Osteocyte (in vitro differentiated cells): Measurements from ENCODE around the gene NRG3. TPM values are rescaled to one million over a fixed set of nuclear protein-coding genes. Genes with fewer than 3 reads are reported as not detected.

Source experiments
- DNase-seq: peaks from one replicate; pipeline ENCODE4 v3.0.0; 2021; ENCODE audit warnings: mixed read lengths; ENCODE audit not compliant: unreplicated experiment; ENCODE audit errors: extremely low spot score
- H3K27ac Mint-ChIP-seq: one replicate; pipeline ENCODE4 v1.8.0; 2021; ENCODE audit warnings: mild to moderate bottlenecking, mixed read lengths; ENCODE audit not compliant: unreplicated experiment
- H3K27me3 Mint-ChIP-seq: one replicate; pipeline ENCODE4 v1.8.0; 2021; ENCODE audit warnings: mixed read lengths; ENCODE audit not compliant: unreplicated experiment
- H3K36me3 Mint-ChIP-seq: one replicate; pipeline ENCODE4 v1.8.0; 2021; ENCODE audit warnings: mixed read lengths; ENCODE audit not compliant: unreplicated experiment
- H3K4me1 Mint-ChIP-seq: one replicate; pipeline ENCODE4 v1.8.0; 2021; ENCODE audit warnings: mixed read lengths; ENCODE audit not compliant: unreplicated experiment
- H3K4me3 Mint-ChIP-seq: one replicate; pipeline ENCODE4 v1.8.0; 2021; ENCODE audit warnings: mild to moderate bottlenecking, moderate library complexity, mixed read lengths; ENCODE audit not compliant: unreplicated experiment
- H3K9me3 Mint-ChIP-seq: one replicate; pipeline ENCODE4 v1.8.0; 2021; ENCODE audit warnings: mixed read lengths; ENCODE audit not compliant: unreplicated experiment
- CTCF ChIP-seq: fragments of 200-600 bp; sonication (generic); IDR thresholded peaks from 2 replicates; pipeline ENCODE4 v1.5.0; 2021; ENCODE audit warnings: antibody characterized with exemption, mild to moderate bottlenecking, moderate library complexity
- total RNA-seq: library from RNA; stranded (reverse); gene quantifications from 2 replicates; pipeline ENCODE4 v1.2.1, GENCODE V29; 2021

Gene NRG3
- total RNA-seq, 1 donor from 2014 or later: not detected

GRCh38 chr10:82572744-82573143 lies 697.8 kb downstream of the NRG3 start:
- no peak overlapping the region for H3K4me3 Mint-ChIP-seq
- TF ChIP-seq CTCF: no peak
- no peaks in the 10 kb centered on the region for H3K4me1 Mint-ChIP-seq
- H3K27ac Mint-ChIP-seq: no peak overlapping the region
- no peaks in the 10 kb centered on the region for H3K9me3 Mint-ChIP-seq
- H3K27me3 Mint-ChIP-seq: no peaks in the 10 kb centered on the region
- DNase-seq: no peak
- no peaks in the 10 kb centered on the region for H3K36me3 Mint-ChIP-seq

GRCh38 chr10:82574081-82574480 lies 699.1 kb downstream of the NRG3 start:
- Mint-ChIP-seq H3K27me3 (no peaks in the 10 kb centered on the region), H3K36me3 (no peaks in the 10 kb centered on the region), H3K4me1 (no peaks in the 10 kb centered on the region), H3K4me3 (no peak overlapping the region), H3K27ac (no peak overlapping the region), H3K9me3 (no peaks in the 10 kb centered on the region)
- no peak for DNase-seq
- TF ChIP-seq CTCF: no peak

DNA sequence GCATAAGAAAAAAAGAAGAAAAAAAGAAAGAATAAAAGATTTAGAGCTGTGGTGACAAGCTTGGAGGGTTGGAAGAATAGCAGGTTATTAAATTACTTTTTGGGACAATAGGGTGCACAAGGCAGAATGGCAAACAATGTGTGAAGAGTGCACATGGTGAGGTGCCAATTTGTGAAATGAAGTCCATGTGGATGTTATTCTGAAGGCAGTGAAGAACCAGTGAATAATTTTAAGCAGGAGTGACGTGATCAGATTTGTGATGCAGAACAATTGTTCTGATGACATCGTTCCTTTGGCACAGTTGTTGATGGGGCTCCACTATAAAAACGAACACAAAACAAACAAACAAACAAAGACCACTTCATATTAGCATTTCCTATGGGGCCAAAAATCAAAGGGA lies 700.3 kb downstream of the NRG3 start:
- Mint-ChIP-seq H3K4me1 (no peaks in the 10 kb centered on the region), H3K36me3 (no peaks in the 10 kb centered on the region), H3K27ac (no peak overlapping the region), H3K9me3 (no peaks in the 10 kb centered on the region), H3K27me3 (no peaks in the 10 kb centered on the region), H3K4me3 (no peak overlapping the region)
- TF ChIP-seq CTCF: no peak
- no peak for DNase-seq

DNA sequence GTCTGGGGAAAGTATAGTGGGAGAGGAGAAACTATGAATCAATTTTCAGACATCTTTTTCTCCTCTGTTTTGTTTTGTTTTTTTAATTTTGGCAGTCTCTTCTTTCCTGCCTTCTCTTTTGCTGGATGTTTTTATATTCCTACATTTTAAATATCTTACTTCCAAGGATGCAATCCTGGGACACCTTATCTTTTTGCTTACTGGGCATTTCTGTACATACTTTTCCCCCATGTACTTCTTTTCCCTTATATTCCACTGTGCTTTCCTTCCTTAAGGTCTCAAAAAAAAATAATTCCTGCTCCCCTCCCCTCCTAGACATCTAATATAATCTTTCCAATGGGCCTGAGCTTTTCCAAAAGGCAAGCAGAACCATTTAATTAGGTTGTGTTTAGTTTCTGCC lies 701.1 kb downstream of the NRG3 start:
- Mint-ChIP-seq H3K27ac (no peak overlapping the region), H3K27me3 (no peaks in the 10 kb centered on the region), H3K4me1 (no peaks in the 10 kb centered on the region), H3K9me3 (no peaks in the 10 kb centered on the region), H3K4me3 (no peak overlapping the region), H3K36me3 (no peaks in the 10 kb centered on the region)
- TF ChIP-seq CTCF: no peak
- DNase-seq: no peak

DNA sequence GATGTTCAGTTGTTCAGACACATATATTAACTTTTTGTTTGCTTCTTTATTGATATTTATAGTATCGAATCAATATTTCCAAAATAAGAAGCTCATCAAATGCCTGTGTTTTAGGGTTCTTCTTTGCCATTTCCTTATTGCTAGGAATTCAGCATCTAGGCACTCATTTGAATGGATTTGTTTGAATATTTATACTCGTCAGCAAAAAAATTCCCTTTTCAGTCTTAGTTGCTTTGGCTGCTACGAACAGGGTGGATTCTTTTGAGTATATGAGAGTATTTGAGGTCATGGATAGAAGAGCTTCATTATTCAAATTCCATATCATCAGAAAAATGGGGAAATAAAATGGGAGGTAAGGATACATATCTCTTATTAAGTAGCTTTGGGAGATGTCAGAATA lies 706.9 kb downstream of the NRG3 start:
- no peaks in the 10 kb centered on the region for H3K36me3 Mint-ChIP-seq
- no peak overlapping the region for H3K4me3 Mint-ChIP-seq
- DNase-seq: no peak
- H3K4me1 Mint-ChIP-seq: no peaks in the 10 kb centered on the region
- no peaks in the 10 kb centered on the region for H3K9me3 Mint-ChIP-seq
- no peaks in the 10 kb centered on the region for H3K27me3 Mint-ChIP-seq
- H3K27ac Mint-ChIP-seq: no peak overlapping the region
- TF ChIP-seq CTCF: no peak
